Measurements from ENCODE around the gene PREX1.
A peak's percentile ranks its signal among the peaks of the same experiment; 100 is the strongest.
"Not testable (repeated sequence)": the region's sequence is repeated elsewhere in the genome, so short reads cannot be mapped to it uniquely, and the experiment has no call there.

Gene PREX1

GRCh38 chr20:48827855-48828733, at the start of gene PREX1:
TSS of gene PREX1 (minus strand) at chr20:48827999. CDS start at chr20:48827860, 139 bp downstream.
- peak; percentile 43 for DNase-seq

- no peak for DNase-seq
Measured at GRCh38 chr20:48877304-48877703, 49.5 kb upstream of the PREX1 start.

- peak; percentile 67 for DNase-seq
Measured at GRCh38 chr20:48875914-48876240, 48.1 kb upstream of the PREX1 start.

- peak; percentile 51 for DNase-seq
Measured at GRCh38 chr20:48875233-48875913, 47.6 kb upstream of the PREX1 start.

- not testable (repeated sequence) for DNase-seq
Measured at GRCh38 chr20:48869442-48869841, 41.6 kb upstream of the PREX1 start.

GRCh38 chr20:48866936-48867335, 39.1 kb upstream of the PREX1 start:
- no peak for DNase-seq

GRCh38 chr20:48864738-48865318, 37.0 kb upstream of the PREX1 start:
- no peak for DNase-seq

GRCh38 chr20:48864254-48864653, 36.5 kb upstream of the PREX1 start:
- no peak for DNase-seq

- DNase-seq = no peak
Measured at GRCh38 chr20:48862279-48862678, 34.5 kb upstream of the PREX1 start.

GRCh38 chr20:48861444-48861843, 33.6 kb upstream of the PREX1 start:
- no peak for DNase-seq

GRCh38 chr20:48858075-48858790, 30.4 kb upstream of the PREX1 start:
- DNase-seq = no peak

GRCh38 chr20:48856130-48856529, 28.3 kb upstream of the PREX1 start:
- DNase-seq = no peak

GRCh38 chr20:48855046-48855445, 27.2 kb upstream of the PREX1 start:
- DNase-seq = no peak

GRCh38 chr20:48852609-48853008, 24.8 kb upstream of the PREX1 start:
- no peak for DNase-seq

GRCh38 chr20:48851579-48851978, 23.8 kb upstream of the PREX1 start:
- no peak for DNase-seq

GRCh38 chr20:48850977-48851299, 23.1 kb upstream of the PREX1 start:
- DNase-seq = no peak

GRCh38 chr20:48850257-48850976, 22.6 kb upstream of the PREX1 start:
- DNase-seq = no peak

- no peak for DNase-seq
Measured at GRCh38 chr20:48849779-48850178, 22.0 kb upstream of the PREX1 start.

- no peak for DNase-seq
Measured at GRCh38 chr20:48849299-48849698, 21.5 kb upstream of the PREX1 start.

- DNase-seq = no peak
Measured at GRCh38 chr20:48847498-48848205, 19.9 kb upstream of the PREX1 start.

- DNase-seq = no peak
Measured at GRCh38 chr20:48846516-48847492, 19.0 kb upstream of the PREX1 start.

All from NCI-H524 treated with DMSO at 0.1 percent for 48 hours (cell line).